Right lobe of liver (tissue), 6 donors: Measurements from ENCODE around the gene ASAP3. TPM values are rescaled to one million over a fixed set of nuclear protein-coding genes. Genes with fewer than 3 reads are reported as not detected.
A peak's percentile ranks its signal among the peaks of the same experiment; 100 is the strongest.

Experiments
- ATAC-seq, 4 donors: fragments of 200-7000 bp; cut with Tn5 transposase; one replicate each; pipeline ENCODE4 v1.9.1; 2020; ENCODE audit warnings: mild to moderate bottlenecking in 4 of 4, moderate library complexity in 4 of 4
- DNase-seq, 3 donors: peaks; one replicate each; pipeline ENCODE4 v3.0.0-alpha.2; 2020
- H3K27ac ChIP-seq, 3 donors: fragments of 200-600 bp; one replicate each; pipeline ENCODE4 v1.8.0; 2022
- H3K27me3 ChIP-seq, 2 donors: fragments of 200-600 bp; one replicate each; pipeline ENCODE4 v1.8.0; 2022
- H3K36me3 ChIP-seq, 4 donors: fragments of 200-600 bp; sonication (generic) in 1 of 4; one replicate each; pipeline versions ENCODE4 v1.5.1 to v1.8.0; 2017 to 2022; ENCODE audit warnings: control low read depth in 1 of 4
- H3K4me1 ChIP-seq, 4 donors: fragments of 200-600 bp; sonication (generic) in 1 of 4; one replicate each; pipeline versions ENCODE4 v1.5.1 to v1.8.0; 2017 to 2022; ENCODE audit warnings: control low read depth in 1 of 4
- H3K4me3 ChIP-seq, 3 donors: fragments of 200-600 bp; one replicate each; pipeline ENCODE4 v1.8.0; 2022
- H3K9me3 ChIP-seq, 4 donors: fragments of 200-600 bp; sonication (generic) in 1 of 4; one replicate each; pipeline versions ENCODE4 v1.5.1 to v1.8.0; 2017 to 2022; ENCODE audit warnings: control low read depth in 1 of 4
- CTCF ChIP-seq, 4 donors: fragments of 200-600 bp in 3 of 4; fragments of 450-650 bp in 1 of 4; IDR thresholded peaks; one replicate each; pipeline versions ENCODE4 v1.5.1 to v1.8.0; 2016 to 2022; ENCODE audit warnings: antibody characterized with exemption in 4 of 4, mild to moderate bottlenecking in 2 of 4
- POLR2A ChIP-seq: fragments of 450-650 bp; IDR thresholded peaks from one replicate; pipeline ENCODE4 v1.6.1; 2017; ENCODE audit warnings: antibody characterized with exemption, mild to moderate bottlenecking
- WGBS: methylation state at CpG from one replicate; pipeline ENCODE4 v1.1.6; 2018; ENCODE audit warnings: low coverage, low lambda C conversion rate; ENCODE audit not compliant: insufficient coverage; ENCODE audit errors: missing lambda C conversion rate; 5-methylcytosine and 5-hydroxymethylcytosine counted together
- intact Hi-C, 2 donors: fragments of 100-400 bp; cut with DNase I; formaldehyde crosslinking; loops; one replicate each; pipeline versions ENCODE4 v1.11.2 to v1.14.1; 2022
- total RNA-seq, 6 experiments: library from RNA; depleted of rRNA in 2 of 6; stranded (reverse); fragments of >200 nt in 2 of 6; fragmentation: NEBNext Ultra II Directional in 3 of 6; extraction: Animal tissue kit (Norgen Biotek cat#: 25700) in 3 of 6; gene quantifications; one replicate each; pipeline versions ENCODE4 v1.1.0 to v1.2.4, GENCODE V29; 2016 to 2023
- donor health status: DM: no; HTN: yes; CAD: no.
- donor health status: DM: no; HTN: no; CAD: no.
- donor health status: DM: no; HTN: no; CAD: no.
- donor health status: DM: no; HTN: yes; CAD: no.
- donor health status: DM: no; HTN: yes; CAD: no.

ASAP3 gene
- total RNA-seq, 6 experiments from 2014 or later = 12.3 to 22.1 (median 16.6) TPM

DNA sequence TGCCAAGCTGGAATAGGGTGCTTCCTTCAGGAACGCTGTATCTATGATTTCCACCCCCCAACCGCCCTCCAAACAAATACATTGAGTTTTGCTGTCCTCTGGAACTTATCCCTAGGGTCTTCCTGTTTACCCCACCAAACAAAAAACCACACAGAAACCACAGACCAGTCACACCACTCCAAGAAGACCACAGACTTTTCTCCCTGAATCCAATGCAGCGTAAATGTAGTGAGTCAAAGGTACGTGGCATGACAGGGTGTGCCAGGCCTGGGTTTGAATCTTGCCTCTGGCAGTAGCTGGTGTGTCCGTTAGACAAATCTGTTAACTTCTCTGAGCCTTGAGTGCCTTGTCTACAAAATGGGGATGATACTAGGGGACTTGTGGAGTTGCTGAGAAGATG, 27.8 kb downstream of the ASAP3 start:
- TF ChIP-seq CTCF (IDR thresholded peaks at IDR 0.05) (no peak), POLR2A (no peak)
- Histone ChIP-seq H3K4me1 (peaks cover 0 to 68% (median 16%) of the 10 kb centered on the region in 4 donors), H3K4me3 (no peak overlapping the region), H3K9me3 (no peaks in the 10 kb centered on the region), H3K27me3 (no peaks in the 10 kb centered on the region), H3K36me3 (no peaks in the 10 kb centered on the region), H3K27ac (peak overlapping the region in 2 of 3 donors; percentile 63 to 85)
- intact Hi-C loops = no loop called here
- DNase-seq (no peak), ATAC-seq (no peak)
- WGBS = 72% methylated on average over 3 of the region's 5 CpGs

DNA sequence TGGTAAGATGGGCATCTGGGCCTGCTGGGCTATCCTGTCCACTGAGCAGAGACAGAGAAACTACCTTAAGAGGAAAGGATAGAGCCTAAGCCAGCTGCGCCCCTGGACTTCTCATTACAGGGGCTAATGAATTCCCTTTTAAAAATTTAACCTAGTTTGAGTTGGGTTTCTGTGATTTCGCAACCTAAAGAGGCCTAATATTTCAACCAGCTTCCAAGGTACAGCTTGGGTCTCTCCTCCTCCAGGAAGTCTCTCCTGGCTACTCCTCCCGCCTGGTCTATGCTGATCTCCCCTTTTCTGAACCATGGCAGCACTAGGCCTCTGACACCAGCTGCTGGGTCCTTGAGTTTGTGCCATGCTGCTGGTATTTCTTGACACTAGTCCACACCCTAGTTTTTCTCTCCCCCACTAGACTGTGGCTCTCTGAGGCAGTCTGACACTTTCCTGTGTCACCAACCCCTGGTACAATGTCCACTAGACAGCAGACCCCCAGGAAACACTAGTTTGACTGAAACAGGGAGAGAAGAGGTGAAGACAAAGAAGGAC, 30.5 kb downstream of the ASAP3 start:
- DNase-seq (no peak), ATAC-seq (no peak)
- Histone ChIP-seq H3K4me1 (peaks cover 0 to 63% (median 19%) of the 10 kb centered on the region in 4 donors), H3K36me3 (peaks cover 0 to 5% (median 0%) of the 10 kb centered on the region in 4 donors), H3K4me3 (no peak overlapping the region), H3K9me3 (no peaks in the 10 kb centered on the region), H3K27ac (peak overlapping the region in 2 of 3 donors; percentile 10 to 49), H3K27me3 (no peaks in the 10 kb centered on the region)
- intact Hi-C loops = no loop called here
- 60% methylated on average over 2 of the region's 3 CpGs for WGBS
- TF ChIP-seq POLR2A = no peak
- TF ChIP-seq CTCF (IDR thresholded peaks at IDR 0.05) = no peak

DNA sequence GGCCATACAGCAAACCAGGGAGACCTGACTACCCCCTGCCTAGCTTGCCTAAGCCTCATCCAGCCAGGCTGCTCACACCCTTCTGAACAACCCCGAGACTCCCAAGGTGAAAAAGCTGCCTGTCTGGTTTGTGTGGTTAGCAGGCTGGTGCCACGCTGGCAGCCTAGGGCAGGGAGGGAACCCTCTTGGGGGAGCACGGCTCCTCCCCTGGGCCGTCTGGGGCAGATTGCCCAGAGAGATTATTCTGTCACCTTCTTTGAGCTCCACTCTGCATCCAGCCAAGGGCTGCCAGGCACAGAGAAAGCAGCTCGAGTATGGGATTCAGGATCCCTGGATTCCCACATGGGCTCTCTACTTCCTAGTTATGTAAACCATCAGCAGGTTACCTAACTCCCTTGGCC, 32.0 kb downstream of the ASAP3 start:
- intact Hi-C loops = no loop called here
- H3K4me1 ChIP-seq = peaks cover 0 to 57% (median 13%) of the 10 kb centered on the region in 4 donors
- H3K4me3 ChIP-seq = no peak overlapping the region
- no peaks in the 10 kb centered on the region for H3K27me3 ChIP-seq
- H3K9me3 ChIP-seq = no peaks in the 10 kb centered on the region
- ATAC-seq (peak; percentile 39 to 82 (median 70)), DNase-seq (peak in 2 of 3 donors; percentile 74 to 81)
- no CpG with 5 or more reads among the region's 5 CpGs for WGBS
- TF ChIP-seq CTCF (IDR thresholded peaks at IDR 0.05) (no peak), POLR2A (no peak)
- H3K27ac ChIP-seq = peak overlapping the region in 2 of 3 donors; percentile 10 to 49
- peaks cover 0 to 5% (median 0%) of the 10 kb centered on the region in 4 donors for H3K36me3 ChIP-seq

GRCh38 chr1:23451441-23451840, 32.5 kb downstream of the ASAP3 start:
- Histone ChIP-seq H3K4me3 (no peak overlapping the region), H3K36me3 (peaks cover 0 to 5% (median 0%) of the 10 kb centered on the region in 4 donors), H3K27ac (peak overlapping the region in 2 of 3 donors; percentile 10 to 49), H3K4me1 (peaks cover 0 to 56% (median 10%) of the 10 kb centered on the region in 4 donors), H3K9me3 (no peaks in the 10 kb centered on the region), H3K27me3 (no peaks in the 10 kb centered on the region)
- peak in 1 of 4 donors; percentile 2 for ATAC-seq
- DNase-seq = no peak
- intact Hi-C loops = no loop called here
- WGBS = 29% methylated on average over 1 of the region's 1 CpG
- TF ChIP-seq POLR2A (no peak), CTCF (IDR thresholded peaks at IDR 0.05) (no peak)
